DLD1 (cell line): ENCODE results near the gene SEL1L2.
"Not testable (repeated sequence)": the region's sequence is repeated elsewhere in the genome, so short reads cannot be mapped to it uniquely, and the experiment has no call there.

Experiments
- in situ Hi-C: cut with HindIII; loops from 2 replicates; pipeline ENCODE4 v1.10.0; 2017; ENCODE audit warnings: low sequenced_read_pairs

Gene SEL1L2

GRCh38 chr20:13990465-13990864 is at the start of gene SEL1L2:
Gene SEL1L2, minus strand, starts transcription at chr20:13990614. Its CDS starts 80 bp downstream, at chr20:13990534.
- in situ Hi-C loops, result no loop called here

GRCh38 chr20:14036567-14036966 is 46.2 kb upstream of the SEL1L2 start:
- in situ Hi-C loops, result no loop called here

- in situ Hi-C loops, result no loop called here
These were observed 42.9 kb upstream of the SEL1L2 start for GRCh38 chr20:14033310-14033709.

- in situ Hi-C loops, result no loop called here
These were observed 40.6 kb upstream of the SEL1L2 start for GRCh38 chr20:14030991-14031390.

- in situ Hi-C loops, result no loop called here
These were observed 22.3 kb upstream of the SEL1L2 start for GRCh38 chr20:14012671-14013070.

GRCh38 chr20:14009208-14009607 is 18.8 kb upstream of the SEL1L2 start:
- in situ Hi-C loops, result no loop called here

GRCh38 chr20:14005996-14006395 is 15.6 kb upstream of the SEL1L2 start:
- in situ Hi-C loops, result no loop called here

- in situ Hi-C loops, result no loop called here
These were observed 10.5 kb upstream of the SEL1L2 start for GRCh38 chr20:14000917-14001316.

GRCh38 chr20:13996265-13996664 is 5.9 kb upstream of the SEL1L2 start:
- in situ Hi-C loops, result no loop called here

GRCh38 chr20:13995841-13996240 is 5.4 kb upstream of the SEL1L2 start:
- in situ Hi-C loops, result no loop called here

GRCh38 chr20:13995086-13995665 is 4.8 kb upstream of the SEL1L2 start, which contains the start of gene MACROD2:
Gene MACROD2, plus strand, starts transcription at chr20:13995516.
- in situ Hi-C loops, result no loop called here

- in situ Hi-C loops, result not testable (repeated sequence)
These were observed 1.5 kb upstream of the SEL1L2 start for GRCh38 chr20:13991955-13992354.

GRCh38 chr20:13991311-13991710 is 897 bp upstream of the SEL1L2 start:
- in situ Hi-C loops, result no loop called here

- in situ Hi-C loops, result no loop called here
These were observed 6.2 kb downstream of the SEL1L2 start for GRCh38 chr20:13984211-13984610.

- in situ Hi-C loops, result no loop called here
These were observed 29.9 kb downstream of the SEL1L2 start for GRCh38 chr20:13960525-13960924.

GRCh38 chr20:13960119-13960518 is 30.3 kb downstream of the SEL1L2 start:
- in situ Hi-C loops, result no loop called here

- in situ Hi-C loops, result no loop called here
These were observed 37.2 kb downstream of the SEL1L2 start for GRCh38 chr20:13953227-13953626.

- in situ Hi-C loops, result no loop called here
These were observed 42.7 kb downstream of the SEL1L2 start for GRCh38 chr20:13947719-13948118.

GRCh38 chr20:13941031-13941430 is 49.4 kb downstream of the SEL1L2 start:
- in situ Hi-C loops, result no loop called here

- in situ Hi-C loops, result no loop called here
These were observed 53.4 kb downstream of the SEL1L2 start for GRCh38 chr20:13936781-13937576.

GRCh38 chr20:13934992-13935894 is 55.2 kb downstream of the SEL1L2 start:
- in situ Hi-C loops, result no loop called here
